ENCODE data around the gene RRAGC.
"Not testable (repeated sequence)": the region's sequence is repeated elsewhere in the genome, so short reads cannot be mapped to it uniquely, and the experiment has no call there.

The RRAGC gene

DNA sequence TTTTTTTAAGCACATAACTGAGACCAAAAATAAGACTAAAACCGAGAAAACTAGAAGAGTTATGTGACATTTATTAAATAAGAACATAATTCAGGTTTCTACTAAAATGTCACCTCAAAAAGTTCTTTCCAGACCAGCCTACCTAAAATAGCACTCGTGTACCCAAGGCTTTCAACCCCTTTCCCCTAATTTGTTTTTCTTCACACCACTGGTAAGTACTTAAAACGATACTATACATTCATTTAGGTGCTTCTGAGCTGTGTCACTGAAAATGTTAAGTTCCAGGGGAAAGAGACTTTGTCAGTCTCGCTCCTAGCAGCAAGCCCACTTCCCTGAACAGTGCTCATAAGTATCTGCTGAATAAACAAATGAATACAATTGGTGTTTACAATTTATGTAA is 6.8 kb downstream of the RRAGC start:
- no peak for DNase-seq (ENCODE audit: low read depth)

DNA sequence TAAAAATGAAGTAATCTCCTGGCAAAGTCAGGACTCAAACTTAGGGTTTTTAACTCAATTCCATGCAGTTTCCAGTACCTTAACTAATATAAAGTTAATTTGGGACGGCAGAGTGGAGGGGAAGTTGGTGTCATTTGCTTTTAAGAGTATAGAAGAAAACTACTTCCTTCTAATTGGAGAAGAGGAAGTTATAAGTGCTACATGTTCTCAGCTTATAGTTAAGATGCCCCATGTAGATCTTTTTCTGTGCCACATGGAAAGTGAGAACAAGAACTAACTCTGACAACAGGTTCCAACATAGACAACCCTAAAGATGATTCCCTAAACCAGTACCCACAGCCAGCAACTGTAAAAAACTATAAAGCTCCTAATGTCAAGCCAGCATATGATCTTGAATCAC is 11.5 kb downstream of the RRAGC start:
- DNase-seq (ENCODE audit: low read depth) = no peak

DNA sequence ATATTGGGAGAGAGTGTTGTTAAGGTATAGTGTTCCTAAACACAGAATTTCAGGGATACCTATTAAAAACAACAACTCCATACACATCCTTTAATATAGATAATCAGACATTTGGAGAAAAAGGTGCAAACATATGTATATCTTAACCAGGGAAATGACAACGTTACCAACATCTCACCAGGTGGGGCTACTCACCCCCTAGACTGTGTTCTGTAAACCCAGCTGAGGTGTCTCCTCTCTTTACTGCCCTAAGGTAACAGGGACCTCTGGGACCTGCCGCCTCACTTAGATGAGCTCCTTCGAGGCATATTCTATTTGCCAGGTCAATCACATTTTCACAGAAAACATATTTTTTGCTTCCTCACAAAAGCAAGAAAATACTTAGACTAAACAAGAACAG is 13.4 kb downstream of the RRAGC start:
- DNase-seq (ENCODE audit: low read depth) = no peak

DNA sequence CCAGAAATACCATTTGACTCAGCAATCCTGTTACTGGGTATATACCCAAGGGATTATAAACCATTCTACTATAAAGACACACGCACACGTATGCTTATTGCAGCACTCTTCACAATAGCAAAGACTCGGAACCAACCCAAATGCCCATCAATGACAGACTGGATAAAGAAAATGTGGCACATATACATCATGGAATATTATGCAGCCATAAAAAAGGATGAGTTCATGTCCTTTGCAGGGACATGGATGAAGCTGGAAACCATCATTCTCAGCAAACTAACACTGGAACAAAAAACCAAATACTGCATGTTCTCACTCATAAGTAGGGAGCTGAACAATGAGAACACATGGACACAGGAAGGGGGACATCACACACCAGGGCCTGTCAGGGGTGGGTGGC is 14.5 kb downstream of the RRAGC start:
- DNase-seq (ENCODE audit: low read depth) = not testable (repeated sequence)

DNA sequence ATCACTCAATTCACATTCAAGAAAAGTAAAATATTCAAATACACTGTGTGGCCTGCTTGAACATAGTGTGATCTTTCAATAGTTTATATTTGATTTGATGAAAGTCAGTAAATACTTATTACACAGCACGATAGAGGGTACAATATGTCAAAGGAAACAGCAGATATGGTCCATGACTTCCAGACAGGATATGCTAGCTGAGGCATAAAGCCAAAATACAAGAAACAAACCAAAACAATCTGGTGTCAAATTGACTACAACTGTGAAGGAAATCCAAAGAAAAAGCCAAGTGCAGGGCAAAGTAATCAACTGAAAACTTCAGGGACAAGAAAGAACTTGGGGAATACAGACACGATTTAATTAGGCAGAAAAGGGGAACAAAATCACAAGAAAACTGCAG is 19.3 kb downstream of the RRAGC start:
- DNase-seq (ENCODE audit: low read depth) = no peak

DNA sequence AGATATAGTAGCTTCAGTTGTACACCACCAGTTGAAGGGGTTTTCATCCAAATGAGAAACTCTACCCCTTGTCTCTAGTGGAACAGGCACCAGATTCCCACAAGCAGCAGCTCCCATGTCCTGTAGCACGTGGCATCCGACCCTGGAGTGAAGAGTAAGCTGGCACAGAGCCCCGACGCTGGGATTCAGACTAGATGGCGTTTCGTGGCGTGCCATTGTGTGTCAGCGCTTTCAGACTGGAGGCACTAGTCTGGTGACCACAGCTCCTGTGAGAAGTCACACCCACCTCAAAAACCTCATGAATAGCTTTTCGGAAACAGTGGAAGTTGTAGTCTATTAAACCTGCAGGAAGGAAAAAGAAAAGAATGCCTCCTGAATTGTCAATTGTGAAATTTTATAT is 20.2 kb downstream of the RRAGC start:
- DNase-seq (ENCODE audit: low read depth) = no peak

DNA sequence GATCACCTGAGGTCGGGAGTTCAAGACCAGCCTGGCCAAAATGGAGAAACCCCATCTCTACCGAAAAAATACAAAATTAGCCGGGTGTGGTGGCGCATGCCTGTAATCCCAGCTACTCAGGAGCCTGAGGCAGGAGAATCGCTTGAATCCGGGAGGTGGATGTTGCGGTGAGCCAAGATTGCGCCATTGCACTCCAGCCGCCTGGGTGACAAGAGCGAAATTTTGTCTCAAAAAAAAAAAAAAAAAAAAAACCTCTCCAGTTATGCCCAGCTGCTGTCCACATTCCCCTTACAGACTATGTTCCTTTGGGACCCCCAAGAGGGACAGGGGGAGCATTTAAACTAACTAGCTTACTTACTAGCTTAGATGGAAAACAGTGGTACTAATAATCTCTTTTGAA is 23.3 kb downstream of the RRAGC start:
- not testable (repeated sequence) for DNase-seq (ENCODE audit: low read depth)

DNA sequence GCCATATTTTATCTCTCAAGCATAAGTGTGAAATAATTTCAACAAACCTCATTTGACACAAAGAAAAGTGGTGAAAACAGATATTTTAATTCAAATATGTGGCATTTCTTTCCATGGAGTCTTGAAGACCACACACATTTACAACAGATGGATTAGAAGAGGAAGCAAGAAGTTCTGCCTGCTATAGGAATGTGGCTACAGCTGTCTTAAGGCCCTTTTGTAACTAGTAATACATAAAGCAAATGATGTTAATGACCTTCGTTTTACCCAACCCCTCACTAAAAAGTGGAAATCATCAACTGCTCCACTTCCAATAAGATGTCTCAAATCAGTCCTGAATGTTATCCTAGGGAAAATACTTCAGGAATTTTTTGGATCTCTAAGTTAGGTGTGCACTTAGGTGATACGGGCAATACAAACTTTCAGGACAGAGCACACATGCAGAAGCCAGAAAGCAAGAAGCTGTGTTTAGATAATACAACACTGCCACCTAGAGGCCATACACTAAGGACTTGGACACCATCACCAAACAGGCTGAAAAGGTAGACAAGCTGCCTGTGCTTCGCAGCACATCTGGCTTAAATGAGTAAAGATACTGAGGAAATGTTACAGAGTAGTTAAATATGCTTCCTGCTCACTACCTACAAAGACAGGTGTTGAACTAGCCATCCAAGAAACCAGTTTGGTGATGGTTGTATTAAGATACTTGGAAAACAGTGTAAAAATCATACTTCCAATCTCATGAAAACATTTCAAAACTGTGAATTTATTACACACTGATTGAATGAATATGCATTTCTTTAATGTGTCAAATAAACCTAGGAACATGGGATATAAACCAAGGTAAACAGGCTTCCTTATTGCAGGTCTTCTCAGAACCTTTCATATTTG is 24.4 kb downstream of the RRAGC start:
- peak; percentile 6 for DNase-seq (ENCODE audit: low read depth)

DNA sequence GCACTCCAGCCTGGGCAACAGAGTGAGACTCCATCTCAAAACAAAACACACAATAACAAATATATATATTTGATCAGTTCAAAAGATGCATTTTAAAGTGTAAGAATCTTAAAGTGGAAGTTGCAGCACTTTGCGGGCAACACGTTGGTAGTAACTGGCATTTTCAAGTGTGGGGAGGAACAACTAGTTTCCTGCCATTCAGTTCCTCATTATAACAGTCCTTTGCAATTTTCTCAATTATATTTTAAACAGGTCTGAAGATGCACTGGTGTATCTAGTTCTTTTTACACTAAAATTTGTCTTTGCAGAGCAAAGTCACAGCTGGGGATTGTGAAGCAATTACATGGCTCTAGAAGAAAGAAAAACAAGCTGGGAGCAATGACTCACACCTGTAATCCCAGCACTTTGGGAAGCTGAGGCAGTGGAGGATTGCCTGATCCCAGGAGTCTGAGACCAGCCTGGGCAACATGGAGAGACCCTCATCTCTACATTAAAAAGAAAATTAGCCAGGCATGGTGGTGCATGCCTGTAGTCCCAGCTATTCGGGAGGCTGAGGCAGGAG is 25.3 kb downstream of the RRAGC start:
- DNase-seq (ENCODE audit: low read depth) = no peak

DNA sequence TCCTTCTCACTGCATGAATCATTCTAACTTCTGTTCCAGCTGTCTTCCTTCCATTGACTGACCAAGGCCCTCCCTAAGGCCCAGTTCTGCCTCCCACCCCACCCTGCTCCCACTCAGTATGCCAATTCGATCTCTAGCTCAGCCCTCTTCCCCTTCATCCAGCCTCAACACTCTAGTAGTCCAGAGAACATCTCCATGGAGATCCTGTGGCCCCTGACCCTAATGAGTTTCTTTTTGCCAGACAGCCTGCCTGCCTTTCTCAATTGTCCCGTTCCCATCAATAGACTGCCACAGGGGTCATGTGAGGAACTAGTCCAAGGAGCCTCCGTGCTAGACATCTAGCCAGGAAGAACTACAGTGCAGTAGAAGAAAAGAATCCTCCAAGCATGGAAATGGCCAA is 26.4 kb downstream of the RRAGC start:
- DNase-seq (ENCODE audit: low read depth) = no peak

DNA sequence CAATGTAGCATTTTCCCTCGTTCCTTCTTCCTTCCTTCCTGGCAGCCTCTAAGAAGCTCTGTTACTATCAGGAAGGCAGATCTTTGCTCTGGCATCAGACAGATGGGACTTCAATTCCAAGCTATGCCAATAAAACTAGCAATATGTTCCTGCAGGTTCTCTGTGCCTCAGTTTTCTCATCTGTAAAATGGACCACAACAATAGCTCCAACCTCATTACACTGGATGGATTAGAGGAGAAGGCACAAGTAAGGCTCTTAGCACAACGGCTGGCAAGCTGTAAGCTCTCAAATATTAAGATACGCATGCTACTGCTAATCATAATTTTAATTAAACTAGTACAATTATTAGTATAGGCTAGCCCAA is 27.2 kb downstream of the RRAGC start:
- DNase-seq (ENCODE audit: low read depth) = no peak

DNA sequence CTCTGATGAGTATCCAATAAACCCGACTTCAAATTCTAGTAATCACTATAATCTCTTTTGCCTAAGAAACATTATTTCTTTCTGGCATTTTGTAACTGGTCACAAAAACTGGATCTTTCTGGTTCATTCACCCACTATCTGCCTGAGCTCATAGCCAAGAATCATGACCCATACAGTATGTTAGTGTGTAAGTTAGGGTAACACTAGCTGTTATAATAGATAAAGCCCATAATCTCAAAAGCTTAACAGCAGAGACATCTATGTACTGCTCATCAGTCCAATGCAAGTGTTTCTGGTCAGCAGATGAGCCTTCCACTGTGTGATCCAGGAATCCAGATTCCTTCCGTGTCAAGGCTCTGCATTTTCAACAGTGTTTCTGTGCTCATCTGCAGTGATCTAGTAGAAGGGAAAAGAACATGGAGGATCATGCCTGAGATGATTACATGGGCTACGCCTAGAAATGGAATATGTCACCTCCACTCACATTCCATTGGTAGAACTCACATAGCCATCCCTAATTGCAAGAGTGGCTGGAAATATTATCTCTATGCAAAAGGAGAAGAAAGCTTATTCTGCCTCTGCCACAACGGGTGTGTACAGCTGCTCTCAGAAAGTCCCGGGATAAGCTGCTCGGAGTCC is 27.7 kb downstream of the RRAGC start:
- DNase-seq (ENCODE audit: low read depth) = no peak

DNA sequence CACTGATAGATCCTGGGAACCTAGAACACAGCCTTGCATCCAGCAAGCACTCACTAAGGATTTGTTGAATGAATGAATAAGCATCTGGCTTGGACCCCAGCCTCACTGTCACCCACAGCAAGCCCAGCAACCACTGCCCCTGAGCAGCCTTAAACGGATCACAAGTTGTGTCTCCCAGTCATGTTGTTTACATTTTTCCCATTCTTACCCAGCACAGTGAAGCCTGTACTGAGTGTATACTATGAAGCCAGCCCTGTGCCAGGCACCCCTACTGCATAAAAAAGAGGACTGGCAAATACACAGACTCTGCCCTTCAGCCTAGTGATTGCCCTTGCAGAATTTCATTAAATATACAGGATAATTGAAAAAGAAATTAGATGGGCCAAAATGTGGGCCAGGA is 30.2 kb downstream of the RRAGC start:
- DNase-seq (ENCODE audit: low read depth) = no peak

DNA sequence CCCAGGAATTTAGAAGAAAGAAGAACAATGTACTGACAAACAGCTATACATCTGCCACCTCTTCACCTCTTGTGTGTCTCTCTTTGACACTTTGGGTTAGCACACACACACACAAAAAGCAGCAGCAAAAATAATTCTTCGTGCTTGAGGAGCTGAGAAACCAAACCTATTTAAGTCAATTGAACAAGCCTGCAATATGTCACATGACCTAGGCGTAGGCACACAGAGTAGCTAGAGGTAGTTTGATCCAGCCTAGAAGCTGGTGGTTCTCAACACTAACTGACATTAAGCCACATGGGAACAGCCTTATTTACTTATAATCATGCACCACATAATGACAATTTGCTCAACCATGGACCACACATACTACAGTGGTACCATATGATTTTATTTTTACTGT is 32.3 kb downstream of the RRAGC start:
- no peak for DNase-seq (ENCODE audit: low read depth)

DNA sequence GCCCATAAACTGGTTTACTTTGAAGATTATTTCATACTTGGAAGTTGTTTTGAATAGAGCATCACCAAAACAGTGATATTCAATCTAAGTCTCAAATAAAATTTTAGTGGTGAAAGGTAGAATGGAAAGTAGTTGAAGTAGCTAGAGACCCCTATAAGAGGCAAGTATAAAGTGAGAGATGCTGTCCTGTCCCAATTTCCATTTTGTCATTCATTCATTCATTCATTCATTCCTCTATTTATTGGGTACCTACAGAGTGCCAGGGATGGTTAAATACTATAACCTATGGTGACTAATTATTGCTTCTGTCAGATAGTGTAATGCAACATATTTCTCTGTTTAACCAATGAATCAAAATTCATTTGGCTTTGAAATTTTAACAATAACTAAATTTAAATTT is 32.7 kb downstream of the RRAGC start:
- DNase-seq (ENCODE audit: low read depth) = no peak

DNA sequence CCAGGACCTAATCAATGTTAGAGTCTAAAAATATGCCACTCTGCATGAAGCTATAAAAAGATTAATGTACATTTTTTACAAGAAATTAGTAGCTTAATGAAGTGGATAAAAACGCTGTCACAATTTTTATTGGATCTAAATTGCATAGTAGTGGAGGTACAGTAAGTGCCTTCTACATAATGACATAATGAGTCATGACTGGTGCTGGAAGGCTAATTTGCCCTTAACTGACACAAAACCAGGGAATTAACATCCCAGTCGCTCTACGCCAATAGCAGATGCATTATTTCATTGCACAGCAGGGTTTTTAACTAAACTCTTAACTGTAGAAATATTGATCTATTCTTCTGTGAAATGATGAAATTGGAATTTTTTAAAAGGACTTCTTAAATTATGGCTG is 33.3 kb downstream of the RRAGC start:
- no peak for DNase-seq (ENCODE audit: low read depth)

DNA sequence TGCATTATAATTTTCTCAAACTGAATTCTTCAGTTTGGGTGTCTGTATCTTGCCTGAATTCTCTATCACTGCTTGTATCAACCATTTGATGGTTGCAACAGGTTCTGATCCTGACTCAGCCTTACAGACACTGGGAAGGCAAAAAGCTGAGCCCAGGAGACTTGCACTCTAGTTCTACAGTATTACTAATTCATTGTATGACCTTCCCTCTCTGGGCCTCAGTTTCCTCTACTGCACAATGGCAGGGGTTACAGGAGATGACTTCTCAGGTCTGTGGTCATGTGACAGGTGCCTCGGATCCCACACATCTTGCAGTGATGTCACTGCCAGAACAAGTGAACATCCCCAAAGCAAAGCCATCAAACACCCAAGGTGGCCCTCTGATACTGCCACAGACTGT is 38.7 kb downstream of the RRAGC start:
- DNase-seq (ENCODE audit: low read depth) = no peak

DNA sequence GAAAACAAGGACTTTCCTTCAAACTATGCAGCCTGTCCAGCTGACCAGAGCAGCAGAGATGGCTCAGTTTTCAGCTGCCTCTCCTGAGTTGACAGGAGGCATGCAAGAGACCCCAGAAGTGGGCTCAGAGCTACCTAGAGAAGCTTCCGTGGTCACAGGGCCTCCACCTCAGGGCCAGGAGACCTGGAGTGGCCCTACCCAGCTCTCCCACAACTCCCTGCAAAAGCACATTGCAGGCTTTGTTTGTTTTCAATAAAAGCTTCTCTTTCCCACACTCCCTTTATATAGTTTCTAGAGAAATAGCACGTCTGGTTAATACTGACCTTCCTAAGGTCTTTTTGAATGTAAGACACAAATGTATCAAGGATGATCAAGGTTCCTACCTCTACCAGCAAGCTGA is 40.1 kb downstream of the RRAGC start:
- DNase-seq (ENCODE audit: low read depth) = no peak

DNA sequence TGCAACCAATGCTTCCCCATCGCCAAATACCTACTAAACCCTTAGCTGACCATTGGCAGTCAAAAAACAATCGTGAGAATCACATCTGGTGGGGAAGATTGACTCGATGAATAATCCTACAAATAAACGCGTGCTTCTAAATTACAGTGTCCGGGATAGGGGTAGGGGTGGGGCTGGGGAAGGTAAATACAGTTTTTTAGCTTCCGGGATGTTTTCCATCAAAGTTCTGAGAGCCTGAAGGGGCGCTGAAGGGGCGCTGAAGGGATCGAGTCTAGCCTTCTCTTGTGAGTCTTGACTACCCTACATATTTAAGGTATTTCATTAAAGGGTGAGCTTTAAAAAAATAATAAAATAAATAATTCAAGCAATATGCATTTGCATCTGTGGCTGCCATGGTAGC is 40.5 kb downstream of the RRAGC start:
- no peak for DNase-seq (ENCODE audit: low read depth)

DNA sequence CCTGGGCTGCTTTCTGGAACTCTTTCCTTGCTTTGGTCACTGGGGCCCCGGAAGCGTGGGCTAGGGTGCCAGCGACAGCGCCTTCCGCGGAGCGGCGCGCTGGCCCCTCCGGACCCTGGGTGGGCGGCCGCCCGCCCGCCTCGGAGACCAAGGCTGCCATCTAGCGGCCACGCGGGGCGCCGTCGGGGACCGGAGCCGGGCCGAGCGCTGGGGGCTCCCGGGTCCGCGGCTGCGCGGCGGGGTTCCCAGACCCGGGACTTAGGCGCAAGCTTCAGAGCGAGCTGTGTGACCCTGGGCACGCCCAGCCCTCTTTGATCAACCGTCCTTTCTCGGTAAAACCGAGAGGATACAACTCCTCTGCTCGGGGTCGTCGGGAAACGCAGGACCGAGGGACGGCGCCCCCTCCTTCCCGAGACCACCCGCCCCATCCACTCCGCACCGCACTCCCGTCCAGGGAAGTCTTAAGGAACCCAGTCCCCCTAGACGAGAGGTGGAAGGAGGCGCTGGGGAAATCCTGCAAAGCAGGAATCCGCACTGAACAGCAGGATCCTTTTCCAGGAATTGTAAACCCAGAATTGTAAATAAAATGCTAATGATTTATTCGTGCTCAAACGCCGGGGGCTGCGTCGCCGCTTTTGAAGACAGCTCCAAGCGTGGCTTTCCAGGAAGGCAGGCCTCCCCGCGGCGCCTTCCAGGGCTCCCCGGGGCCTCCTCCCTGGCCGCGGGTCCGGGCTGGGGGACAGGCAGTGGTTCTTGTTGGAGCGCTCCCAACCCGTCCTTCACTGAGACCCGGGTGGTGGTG is 41.2 kb downstream of the RRAGC start:
- peak; percentile 16 for DNase-seq (ENCODE audit: low read depth)

DNA sequence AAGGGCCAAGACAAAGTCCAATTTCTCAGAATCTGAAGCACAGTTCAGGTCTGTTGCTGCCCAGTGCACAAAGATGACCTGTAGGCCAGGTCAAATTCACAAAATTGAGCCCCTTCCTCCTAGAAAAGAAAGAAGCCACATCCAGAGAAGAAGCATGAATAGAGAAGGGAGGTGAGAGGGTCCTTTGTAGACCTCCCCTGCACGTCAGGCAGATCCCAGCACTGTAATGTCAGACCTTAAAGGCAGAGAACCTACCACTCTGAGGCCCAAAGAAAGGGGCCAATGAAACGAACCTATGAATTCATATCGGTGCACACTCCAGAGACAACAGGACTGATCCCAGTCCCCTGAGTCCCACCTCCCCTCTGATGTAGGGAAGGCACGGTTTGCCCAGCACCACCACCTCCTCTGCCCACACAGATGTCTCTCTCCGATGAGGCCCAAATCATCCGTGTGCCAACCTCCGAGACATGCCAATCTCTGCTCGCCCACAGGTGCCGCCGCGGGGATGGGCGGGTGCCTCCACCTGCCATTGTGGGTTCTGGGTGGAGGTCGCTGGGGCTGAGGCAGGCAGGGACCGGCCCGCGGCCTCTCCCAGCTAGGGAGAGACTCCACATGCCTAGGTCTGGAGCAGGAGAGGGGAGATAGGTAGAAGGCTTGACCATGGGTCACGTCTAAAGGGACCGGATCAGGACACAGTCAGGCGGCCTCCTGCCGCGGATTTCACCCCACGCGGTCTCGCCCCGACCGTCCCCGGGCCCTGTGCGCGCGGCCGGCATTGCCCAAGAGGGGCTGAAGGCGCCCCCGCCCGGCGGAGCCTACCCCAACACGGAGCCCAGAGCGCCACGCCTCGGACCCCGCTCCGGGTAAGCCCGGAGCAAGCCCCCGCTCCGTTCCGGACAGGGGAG is 42.1 kb downstream of the RRAGC start:
- no peak for DNase-seq (ENCODE audit: low read depth)

All from activated gamma-delta T cell treated with anti-CD3 and anti-CD28 coated beads, Interleukin-2, amount 50 U/mL, for 16 hours (primary cell).